ENCODE data around the gene TECPR1.

- TF ChIP-seq, protein P1, sequence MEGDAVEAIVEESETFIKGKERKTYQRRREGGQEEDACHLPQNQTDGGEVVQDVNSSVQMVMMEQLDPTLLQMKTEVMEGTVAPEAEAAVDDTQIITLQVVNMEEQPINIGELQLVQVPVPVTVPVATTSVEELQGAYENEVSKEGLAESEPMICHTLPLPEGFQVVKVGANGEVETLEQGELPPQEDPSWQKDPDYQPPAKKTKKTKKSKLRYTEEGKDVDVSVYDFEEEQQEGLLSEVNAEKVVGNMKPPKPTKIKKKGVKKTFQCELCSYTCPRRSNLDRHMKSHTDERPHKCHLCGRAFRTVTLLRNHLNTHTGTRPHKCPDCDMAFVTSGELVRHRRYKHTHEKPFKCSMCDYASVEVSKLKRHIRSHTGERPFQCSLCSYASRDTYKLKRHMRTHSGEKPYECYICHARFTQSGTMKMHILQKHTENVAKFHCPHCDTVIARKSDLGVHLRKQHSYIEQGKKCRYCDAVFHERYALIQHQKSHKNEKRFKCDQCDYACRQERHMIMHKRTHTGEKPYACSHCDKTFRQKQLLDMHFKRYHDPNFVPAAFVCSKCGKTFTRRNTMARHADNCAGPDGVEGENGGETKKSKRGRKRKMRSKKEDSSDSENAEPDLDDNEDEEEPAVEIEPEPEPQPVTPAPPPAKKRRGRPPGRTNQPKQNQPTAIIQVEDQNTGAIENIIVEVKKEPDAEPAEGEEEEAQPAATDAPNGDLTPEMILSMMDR (conservative IDR thresholded peaks at IDR 0.05 in 1 of 2, IDR thresholded peaks at IDR 0.05 in 1 of 2; ENCODE audit: low read depth in 1 of 2, low read length in 2 of 2): no peak
- no peak for TF ChIP-seq EZH2 (IDR thresholded peaks at IDR 0.05; ENCODE audit: low read length, missing control alignments)
Observed at GRCh38 chr7:98284335-98285036, 32.5 kb upstream of the TECPR1 start.
